ENCODE results near the gene GRK6.

- TF ChIP-seq POLR2A (IDR thresholded peaks at IDR 0.05; ENCODE audit: low read depth, low read length) (no peak), CTCF (conservative IDR thresholded peaks at IDR 0.05; ENCODE audit: low read depth, low read length) (no peak), CEBPB (IDR thresholded peaks at IDR 0.05; ENCODE audit: low read depth, low read length) (no peak)
Measured at GRCh38 chr5:177435847-177436536, 9.5 kb downstream of the GRK6 start.
